Small intestine (tissue), 7 donors: ENCODE data around the gene SYNPO2L. TPM values are rescaled to one million over a fixed set of nuclear protein-coding genes. Genes with fewer than 3 reads are reported as not detected.
"Not testable (repeated sequence)": the region's sequence is repeated elsewhere in the genome, so short reads cannot be mapped to it uniquely, and the experiment has no call there.

Source experiments
- DNase-seq, 2 donors: peaks; one replicate each; pipeline versions ENCODE4 v3.0.0 to v3.0.0-alpha.2; 2013
- FAIRE-seq: peaks from 2 replicates; lab custom pipeline; 2012; peaks lifted over from hg19 to GRCh38; lab: Jason Lieb, UNC
- H3K27ac ChIP-seq, 3 donors: one replicate each; pipeline ENCODE4 v1.5.1; 2013; ENCODE audit warnings: low read length in 2 of 3, mild to moderate bottlenecking in 2 of 3, control low read depth in 1 of 3, inconsistent platforms in 1 of 3, low read depth in 1 of 3, moderate library complexity in 1 of 3
- H3K27me3 ChIP-seq, 3 donors: one replicate each; pipeline ENCODE4 v1.6.1; 2013; ENCODE audit warnings: low read length in 3 of 3, inconsistent platforms in 1 of 3; ENCODE audit not compliant: control insufficient read depth in 3 of 3, insufficient read depth in 3 of 3
- H3K36me3 ChIP-seq, 3 donors: one replicate each; pipeline ENCODE4 v1.6.1; 2013; ENCODE audit warnings: low read length in 3 of 3, inconsistent platforms in 1 of 3, low read depth in 1 of 3, mild to moderate bottlenecking in 1 of 3, moderate library complexity in 1 of 3; ENCODE audit not compliant: control insufficient read depth in 3 of 3, insufficient read depth in 2 of 3
- H3K4me1 ChIP-seq, 3 donors: one replicate each; pipeline ENCODE4 v1.6.1; 2013; ENCODE audit warnings: low read length in 2 of 3, inconsistent platforms in 1 of 3, low read depth in 1 of 3, mild to moderate bottlenecking in 1 of 3, moderate library complexity in 1 of 3; ENCODE audit not compliant: control insufficient read depth in 3 of 3, insufficient read depth in 2 of 3
- H3K4me3 ChIP-seq, 3 donors: one replicate each; pipeline ENCODE4 v1.5.1; 2013; ENCODE audit warnings: low read length in 3 of 3, control low read depth in 1 of 3, inconsistent platforms in 1 of 3, low read depth in 1 of 3, mild to moderate bottlenecking in 1 of 3, moderate library complexity in 1 of 3
- H3K9me3 ChIP-seq, 2 donors: one replicate each; pipeline ENCODE4 v1.6.1; 2013; ENCODE audit warnings: low read depth in 1 of 2, low read length in 1 of 2; ENCODE audit not compliant: control insufficient read depth in 2 of 2, insufficient read depth in 1 of 2
- WGBS, 3 donors: extraction: QIAGEN DNeasy Blood & Tissue Kit; methylation state at CpG; one replicate each; pipeline ENCODE4 v1.1.7; 2013; 5-methylcytosine and 5-hydroxymethylcytosine counted together
- polyA plus RNA-seq, 4 donors: library from polyadenylated mRNA; stranded (reverse) in 3 of 4; unstranded in 1 of 4; fragments of 200-250 nt in 3 of 4; fragments of 120-200 nt in 1 of 4; gene quantifications; one replicate each; pipeline versions ENCODE4 v1.2.1 to v1.2.3, GENCODE V29; 2013
- donor health status: healthy with polysubstance abuse.
- donor health status: control.
- donor health status: control.
- donor health status: Bipolar disorder and iron deficiency.
- donor health status: healthy.

Gene SYNPO2L
- polyA plus RNA-seq, 4 donors, result 0.04 to 1.6 (median 0.59) TPM; not detected in 1

DNA sequence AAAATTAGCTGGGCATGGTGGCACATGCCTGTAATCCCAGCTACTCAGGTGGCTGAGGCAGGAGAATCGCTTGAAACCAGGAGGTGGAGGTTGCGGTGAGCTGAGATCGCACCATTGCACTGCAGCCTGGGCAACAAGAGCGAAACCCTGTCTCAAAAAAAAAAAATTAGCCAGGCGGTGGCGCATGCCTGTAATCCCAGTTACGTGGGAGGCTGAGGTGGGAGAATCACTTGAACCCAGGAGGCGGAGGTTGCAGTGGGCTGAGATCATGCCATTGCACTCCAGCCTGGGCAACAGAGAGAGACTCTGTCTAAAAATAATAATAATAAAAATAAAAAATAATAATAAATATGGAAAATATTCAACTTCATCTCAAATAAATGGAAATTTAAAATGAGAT, 38.7 kb downstream of the SYNPO2L start:
- not testable (repeated sequence) for H3K9me3 ChIP-seq, FAIRE-seq, H3K27ac ChIP-seq, H3K4me1 ChIP-seq, DNase-seq, H3K27me3 ChIP-seq, H3K4me3 ChIP-seq
- peaks cover 0 to 16% (median 0%) of the 10 kb centered on the region in 3 donors for H3K36me3 ChIP-seq
- 97 to 98% (median 97%) methylated on average over 8 of the region's 8 CpGs for WGBS, 3 donors

DNA sequence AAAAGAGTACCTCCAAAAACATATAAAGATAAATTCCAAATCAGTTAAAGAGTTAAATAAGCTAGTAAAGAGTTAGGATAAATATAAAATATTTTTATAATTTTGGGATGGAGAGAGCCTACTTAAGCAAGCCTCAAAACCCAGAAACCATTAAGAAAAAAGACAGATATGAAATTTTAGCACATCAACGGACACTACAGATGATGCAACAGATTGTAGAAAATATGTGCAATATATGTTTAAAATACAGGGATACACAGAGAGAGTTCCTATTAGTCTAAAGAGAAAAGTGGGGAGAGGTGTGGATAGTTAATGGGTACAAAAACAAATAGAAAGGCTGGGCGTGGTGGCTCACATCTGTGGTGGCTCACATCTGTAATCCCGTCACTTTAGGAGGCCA, 41.1 kb downstream of the SYNPO2L start:
- DNase-seq (no peak), FAIRE-seq (no peak)
- Histone ChIP-seq H3K27me3 (no peaks in the 10 kb centered on the region), H3K4me3 (no peak overlapping the region), H3K27ac (no peak overlapping the region), H3K4me1 (no peaks in the 10 kb centered on the region), H3K36me3 (peaks cover 0 to 18% (median 0%) of the 10 kb centered on the region in 3 donors), H3K9me3 (no peaks in the 10 kb centered on the region)
- 86 to 88% (median 87%) methylated on average over 3 of the region's 3 CpGs for WGBS, 3 donors

DNA sequence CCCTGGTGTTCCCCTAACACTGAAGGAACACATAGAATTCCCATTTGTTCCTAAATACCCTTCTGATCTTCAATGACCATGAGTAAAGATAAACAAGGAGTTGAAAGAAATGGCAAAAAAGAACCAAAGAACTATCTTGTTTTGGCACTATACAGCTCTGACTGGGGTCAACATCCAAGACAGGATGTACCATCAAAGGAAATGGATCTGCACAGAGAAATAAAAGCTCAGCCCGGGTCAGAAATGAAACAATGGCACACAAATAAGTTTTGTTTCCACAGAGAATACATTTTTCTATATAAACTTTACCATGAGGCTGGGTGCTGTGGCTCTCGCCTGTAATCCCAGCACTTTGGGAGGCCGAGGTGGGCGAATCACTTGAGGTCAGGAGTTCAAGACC, 46.7 kb downstream of the SYNPO2L start:
- WGBS, 3 donors, result 91 to 93% (median 91%) methylated on average over 4 of the region's 4 CpGs
- Histone ChIP-seq H3K36me3 (peaks cover 0 to 32% (median 0%) of the 10 kb centered on the region in 3 donors), H3K9me3 (no peaks in the 10 kb centered on the region), H3K27ac (no peak overlapping the region), H3K27me3 (no peaks in the 10 kb centered on the region), H3K4me3 (no peak overlapping the region), H3K4me1 (no peaks in the 10 kb centered on the region)
- no peak for FAIRE-seq
- DNase-seq, result no peak

DNA sequence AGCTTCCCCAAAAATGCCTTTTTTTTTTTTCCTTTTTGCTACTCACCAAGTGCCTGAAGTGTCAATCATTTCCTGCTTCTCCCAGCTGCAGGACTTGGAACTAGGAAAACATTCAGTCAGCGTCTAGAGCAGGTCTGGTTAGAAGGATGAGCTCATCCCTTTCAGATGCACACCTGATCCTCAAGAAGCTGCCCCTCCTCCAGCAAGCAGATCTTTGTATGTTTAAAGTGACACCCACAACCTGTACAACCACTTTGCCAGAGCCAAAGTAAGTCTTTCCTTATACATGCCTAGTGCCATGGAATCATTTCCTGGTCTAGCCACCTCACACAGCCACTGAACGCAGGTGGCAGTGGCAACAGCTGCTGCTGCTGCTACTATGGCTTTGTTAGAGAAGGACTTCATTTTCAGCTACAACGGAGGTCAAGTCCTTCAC, 54.3 kb downstream of the SYNPO2L start:
- WGBS, 3 donors, result 15 to 51% (median 38%) methylated on average over 3 of the region's 3 CpGs
- H3K27me3 ChIP-seq, result no peaks in the 10 kb centered on the region
- H3K4me3 ChIP-seq, result peak overlapping the region in 1 of 3 donors; percentile 1
- FAIRE-seq (no peak), DNase-seq (peak; percentile 93 to 96)
- H3K36me3 ChIP-seq, result peaks cover 0 to 21% (median 0%) of the 10 kb centered on the region in 3 donors
- H3K27ac ChIP-seq, result peak overlapping the region; percentile 50 to 94 (median 91)
- peaks cover 0 to 12% (median 0%) of the 10 kb centered on the region in 3 donors for H3K4me1 ChIP-seq
- H3K9me3 ChIP-seq, result no peaks in the 10 kb centered on the region

DNA sequence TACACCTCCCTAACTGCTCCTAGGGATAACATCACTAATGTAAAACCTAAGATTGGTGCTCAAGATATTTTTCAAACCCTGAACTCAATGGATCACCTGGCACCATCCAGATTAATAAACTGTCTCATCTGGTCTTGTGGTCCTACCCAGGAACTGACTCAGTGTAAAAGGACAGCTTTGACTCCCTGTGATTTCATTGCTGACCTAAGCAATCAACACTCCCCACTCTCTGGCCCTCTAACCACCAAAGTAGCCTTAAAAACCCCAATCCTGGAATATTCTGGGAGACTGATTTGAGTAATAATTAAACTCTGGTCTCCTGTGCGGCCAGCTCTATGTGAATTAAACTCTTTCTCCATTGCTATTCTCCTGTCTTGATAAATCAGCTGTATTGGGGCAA, 58.5 kb downstream of the SYNPO2L start:
- H3K27ac ChIP-seq, result no peak overlapping the region
- no peak for FAIRE-seq
- 98 to 100% (median 100%) methylated on average over 1 of the region's 1 CpG for WGBS, 3 donors

More for the DNA sequence above, 58.5 kb downstream of the SYNPO2L start:
- Histone ChIP-seq H3K36me3 (peaks cover 0 to 3% (median 0%) of the 10 kb centered on the region in 3 donors), H3K4me3 (no peak overlapping the region), H3K27me3 (no peaks in the 10 kb centered on the region), H3K4me1 (peaks cover 0 to 21% (median 4%) of the 10 kb centered on the region in 3 donors), H3K9me3 (no peaks in the 10 kb centered on the region)
- no peak for DNase-seq

Other genes starting within 250 kb of the SYNPO2L start
- 10 to 100 TPM; 44.3 to 64.8 (median 55.7) TPM for gene ANXA7, start 242.0 kb downstream of the SYNPO2L start, polyA plus RNA-seq
- gene MSS51, start 222.5 kb downstream of the SYNPO2L start, polyA plus RNA-seq, result 1 to 10 TPM in 3 of 4 donors, under 1 TPM in 1; 0.91 to 3.1 (median 1.7) TPM
- 10 to 100 TPM; 21.3 to 43.7 (median 24.9) TPM for gene PPP3CB, start 160.0 kb downstream of the SYNPO2L start, polyA plus RNA-seq
- 10 to 100 TPM in 1 of 4 donors, 1 to 10 TPM in 3; 2.4 to 44.8 (median 9.3) TPM for gene USP54, start 64.7 kb downstream of the SYNPO2L start, polyA plus RNA-seq
- 1 to 10 TPM in 1 of 4 donors, under 1 TPM in 3; 0.37 to 2.0 (median 0.49) TPM for gene MYOZ1, start 14.6 kb downstream of the SYNPO2L start, polyA plus RNA-seq
- 10 to 100 TPM in 2 of 4 donors, 1 to 10 TPM in 2; 4.3 to 15.8 (median 10.3) TPM for gene AGAP5, start 42.1 kb upstream of the SYNPO2L start, polyA plus RNA-seq
- 10 to 100 TPM; 35.3 to 64.3 (median 38.6) TPM for gene SEC24C, start 88.3 kb upstream of the SYNPO2L start, polyA plus RNA-seq
- 10 to 100 TPM; 53.4 to 87.0 (median 79.4) TPM for gene CHCHD1, start 126.0 kb upstream of the SYNPO2L start, polyA plus RNA-seq
- gene ZSWIM8, start 129.6 kb upstream of the SYNPO2L start, polyA plus RNA-seq, result 100 to 1,000 TPM in 3 of 4 donors, 10 to 100 TPM in 1; 44.5 to 465 (median 170) TPM
- 10 to 100 TPM in 2 of 4 donors, 1 to 10 TPM in 2; 2.2 to 20.3 (median 8.9) TPM for gene NDST2, start 155.6 kb upstream of the SYNPO2L start, polyA plus RNA-seq
- gene CAMK2G, start 218.5 kb upstream of the SYNPO2L start, polyA plus RNA-seq, result 10 to 100 TPM; 33.1 to 74.9 (median 46.8) TPM